T47D (cell line): Measurements from ENCODE around the gene USP5.

ENCODE experiments used
- DNase-seq, 2 experiments: peaks; one replicate each; pipeline versions ENCODE4 v3.0.0 to v3.0.0-alpha.2; 2011 to 2012; ENCODE audit warnings: low read depth in 1 of 2, low spot score in 1 of 2
- JUND ChIP-seq: IDR thresholded peaks from 2 replicates; pipeline ENCODE4 v1.6.1; 2012; ENCODE audit warnings: low read depth
- in situ Hi-C: cut with HindIII; loops from 2 replicates; pipeline ENCODE4 v1.10.0; 2016; ENCODE audit warnings: low sequenced_read_pairs, low pct_unique_long_range_greater_than_20kb

Gene USP5

GRCh38 chr12:6827982-6828780 is 23.8 kb upstream of the USP5 start, which contains the start of gene P3H3:
Gene P3H3 (plus strand): TSS chr12:6828407. CDS start chr12:6828441, 34 bp downstream.
- TF ChIP-seq JUND, result no peak
- no peak for DNase-seq
- in situ Hi-C loops, result no loop called here

GRCh38 chr12:6828781-6829535 is 23.0 kb upstream of the USP5 start:
- no peak for DNase-seq
- in situ Hi-C loops, result no loop called here
- TF ChIP-seq JUND, result no peak

GRCh38 chr12:6829536-6830220 is 22.3 kb upstream of the USP5 start:
- in situ Hi-C loops, result no loop called here
- TF ChIP-seq JUND, result no peak
- DNase-seq, result no peak

DNA sequence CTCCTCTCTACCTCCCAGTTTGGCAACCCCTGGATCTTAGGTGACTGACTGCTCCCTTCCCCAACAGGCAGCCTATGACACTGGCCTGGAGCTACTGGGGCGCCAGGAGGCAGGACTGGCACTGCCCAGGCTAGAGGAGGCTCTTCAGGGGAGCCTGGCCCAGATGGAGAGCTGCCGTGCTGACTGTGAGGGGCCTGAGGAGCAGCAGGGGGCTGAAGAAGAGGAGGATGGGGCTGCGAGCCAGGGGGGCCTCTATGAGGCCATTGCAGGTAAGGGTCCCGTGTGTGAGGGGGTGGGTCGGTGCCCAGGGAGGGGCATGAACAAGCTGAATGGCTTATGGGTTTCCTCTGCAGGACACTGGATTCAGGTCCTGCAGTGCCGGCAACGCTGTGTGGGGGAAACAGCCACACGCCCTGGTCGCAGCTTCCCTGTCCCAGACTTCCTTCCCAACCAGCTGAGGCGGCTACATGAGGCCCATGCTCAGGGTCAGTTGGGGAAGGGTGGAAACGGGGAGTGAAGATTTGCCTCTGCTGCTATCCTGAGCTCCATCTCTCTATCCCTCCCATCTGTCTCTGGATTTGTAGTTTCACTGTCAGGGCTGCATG is 21.6 kb upstream of the USP5 start:
- DNase-seq, result no peak

DNA sequence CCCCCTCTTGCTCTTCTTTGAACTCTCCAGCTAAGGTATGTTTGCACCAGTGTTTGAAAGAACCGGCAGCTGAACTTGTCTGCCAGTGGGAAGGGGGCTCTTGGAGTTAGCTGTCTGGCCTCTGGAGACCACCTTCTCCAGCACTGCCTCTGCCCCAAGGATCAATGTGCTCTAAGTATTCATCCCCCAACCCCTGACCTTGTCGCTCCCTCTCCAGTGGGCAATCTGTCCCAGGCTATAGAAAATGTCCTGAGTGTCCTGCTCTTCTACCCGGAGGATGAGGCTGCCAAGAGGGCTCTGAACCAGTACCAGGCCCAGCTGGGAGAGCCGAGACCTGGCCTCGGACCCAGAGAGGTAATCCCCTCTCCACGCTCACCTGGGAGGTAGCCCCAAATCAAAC is 21.0 kb upstream of the USP5 start:
- DNase-seq, result no peak
- in situ Hi-C loops, result no loop called here
- no peak for TF ChIP-seq JUND

More for the DNA sequence above, 21.6 kb upstream of the USP5 start:
- in situ Hi-C loops, result no loop called here
- TF ChIP-seq JUND, result no peak

GRCh38 chr12:6831450-6831995 is 20.4 kb upstream of the USP5 start:
- DNase-seq, result no peak
- in situ Hi-C loops, result no loop called here
- no peak for TF ChIP-seq JUND

DNA sequence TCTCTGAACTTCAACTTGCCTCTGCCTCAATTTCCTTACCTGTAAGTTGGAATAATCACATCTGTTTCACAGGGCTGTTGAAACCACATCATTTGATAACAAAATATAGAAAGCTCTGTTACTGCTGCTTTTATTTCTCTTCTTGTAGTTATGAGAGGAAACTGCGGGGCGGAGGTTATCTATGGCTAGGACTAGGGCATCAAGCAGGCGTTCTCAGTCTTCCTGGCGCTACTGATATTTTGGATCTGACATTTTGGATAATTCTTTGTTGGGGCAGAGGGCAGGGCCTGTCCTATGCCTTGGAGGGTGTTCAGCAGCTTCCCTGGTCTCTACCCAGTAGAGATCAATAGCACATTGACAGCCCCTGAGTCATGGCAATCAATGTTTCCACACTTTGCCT is 19.8 kb upstream of the USP5 start:
- in situ Hi-C loops, result no loop called here
- DNase-seq, result no peak
- TF ChIP-seq JUND, result no peak

- in situ Hi-C loops, result no loop called here
- TF ChIP-seq JUND, result no peak
- no peak for DNase-seq
Measured at GRCh38 chr12:6833189-6833890, 18.6 kb upstream of the USP5 start.

- DNase-seq, result no peak
- in situ Hi-C loops, result no loop called here
- TF ChIP-seq JUND, result no peak
Measured at GRCh38 chr12:6834254-6834653, 17.7 kb upstream of the USP5 start.

DNA sequence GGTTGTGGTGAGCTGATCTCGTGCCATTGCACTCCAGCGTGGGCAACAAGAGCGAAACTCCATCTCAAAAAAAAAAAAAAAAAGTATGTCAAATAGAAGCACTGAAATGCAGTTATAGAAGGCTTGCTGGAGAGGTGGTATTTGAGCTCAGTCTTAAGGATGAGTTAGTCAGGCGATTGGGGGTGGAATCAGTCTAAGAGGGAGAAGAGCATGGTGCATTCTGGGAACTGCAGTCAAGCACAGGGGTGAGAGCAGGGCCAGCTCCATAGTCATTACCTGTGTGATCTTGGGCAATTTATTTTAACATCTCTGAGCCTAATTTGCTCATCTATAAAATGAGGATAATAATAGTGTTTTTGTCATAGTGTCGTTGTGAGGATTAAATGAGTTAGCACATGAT is 17.1 kb upstream of the USP5 start:
- no peak for DNase-seq
- no peak for TF ChIP-seq JUND
- in situ Hi-C loops, result no loop called here

GRCh38 chr12:6836851-6837250 is 15.1 kb upstream of the USP5 start:
- in situ Hi-C loops, result no loop called here
- no peak for TF ChIP-seq JUND
- no peak for DNase-seq

- no peak for DNase-seq
- TF ChIP-seq JUND, result no peak
- in situ Hi-C loops, result no loop called here
Measured at GRCh38 chr12:6837370-6838060, 14.4 kb upstream of the USP5 start.
